SU-DHL-6 (cell line): ENCODE data around the gene RCC2.

Experiments used
- EZH2phosphoT487 ChIP-seq: fragments of 200-600 bp; sonication (generic), shearing (Covaris generic); conservative IDR thresholded peaks from 2 replicates; pipeline ENCODE4 v1.6.1; 2018; ENCODE audit warnings: mild to moderate bottlenecking, antibody characterized with exemption, low read length, moderate library complexity, mixed read lengths
- TF ChIP-seq, protein P1 (sequence below): fragments of 200-600 bp; sonication (generic); IDR thresholded peaks from one replicate; pipeline ENCODE4 v1.5.1; 2017; ENCODE audit warnings: antibody characterized with exemption, mild to moderate bottlenecking, low read length, moderate library complexity; ENCODE audit not compliant: insufficient read depth, poor library complexity, severe bottlenecking

DNA sequence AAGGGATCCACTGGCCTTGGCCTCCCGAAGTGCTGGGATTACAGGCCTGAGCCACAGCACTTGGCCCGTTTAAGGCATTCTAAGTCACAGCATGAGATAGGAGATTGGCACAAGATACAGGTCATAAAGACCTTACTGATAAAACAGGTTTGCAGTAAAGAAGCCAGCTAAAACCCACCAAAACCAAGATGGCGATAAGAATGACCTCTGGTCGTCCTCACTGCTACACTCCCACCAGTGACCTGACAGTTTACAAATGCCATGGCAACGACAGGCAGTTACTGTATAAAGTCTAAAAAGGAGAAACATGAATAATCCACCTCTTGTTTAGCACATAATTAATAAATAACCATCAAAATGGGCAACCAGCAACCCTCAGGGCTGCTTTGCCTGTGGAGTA lies 33.3 kb upstream of the RCC2 start:
- TF ChIP-seq, protein P1, sequence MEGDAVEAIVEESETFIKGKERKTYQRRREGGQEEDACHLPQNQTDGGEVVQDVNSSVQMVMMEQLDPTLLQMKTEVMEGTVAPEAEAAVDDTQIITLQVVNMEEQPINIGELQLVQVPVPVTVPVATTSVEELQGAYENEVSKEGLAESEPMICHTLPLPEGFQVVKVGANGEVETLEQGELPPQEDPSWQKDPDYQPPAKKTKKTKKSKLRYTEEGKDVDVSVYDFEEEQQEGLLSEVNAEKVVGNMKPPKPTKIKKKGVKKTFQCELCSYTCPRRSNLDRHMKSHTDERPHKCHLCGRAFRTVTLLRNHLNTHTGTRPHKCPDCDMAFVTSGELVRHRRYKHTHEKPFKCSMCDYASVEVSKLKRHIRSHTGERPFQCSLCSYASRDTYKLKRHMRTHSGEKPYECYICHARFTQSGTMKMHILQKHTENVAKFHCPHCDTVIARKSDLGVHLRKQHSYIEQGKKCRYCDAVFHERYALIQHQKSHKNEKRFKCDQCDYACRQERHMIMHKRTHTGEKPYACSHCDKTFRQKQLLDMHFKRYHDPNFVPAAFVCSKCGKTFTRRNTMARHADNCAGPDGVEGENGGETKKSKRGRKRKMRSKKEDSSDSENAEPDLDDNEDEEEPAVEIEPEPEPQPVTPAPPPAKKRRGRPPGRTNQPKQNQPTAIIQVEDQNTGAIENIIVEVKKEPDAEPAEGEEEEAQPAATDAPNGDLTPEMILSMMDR, result no peak
- no peak for TF ChIP-seq EZH2phosphoT487
